HG02678 (cell line): ENCODE measurements around the gene MCM6.
A peak's percentile ranks its signal among the peaks of the same experiment; 100 is the strongest.
"Not testable (repeated sequence)": the region's sequence is repeated elsewhere in the genome, so short reads cannot be mapped to it uniquely, and the experiment has no call there.

ENCODE experiments used
- ATAC-seq: cut with Tn5 transposase; IDR thresholded peaks from one replicate; pipeline ENCODE4 v1.9.1; 2021; ENCODE audit warnings: mild to moderate bottlenecking, moderate library complexity; ENCODE audit not compliant: unreplicated experiment

Gene MCM6

GRCh38 chr2:135825131-135825530 is 51.1 kb downstream of the MCM6 start:
- ATAC-seq = no peak

- ATAC-seq = no peak
These were observed 53.4 kb downstream of the MCM6 start for GRCh38 chr2:135822855-135823254.

- no peak for ATAC-seq
These were observed 55.1 kb downstream of the MCM6 start for GRCh38 chr2:135821190-135821589.

- peak; percentile 90 for ATAC-seq
These were observed 56.1 kb downstream of the MCM6 start for GRCh38 chr2:135820003-135820618.

GRCh38 chr2:135818937-135819610 is 57.2 kb downstream of the MCM6 start:
- ATAC-seq = no peak

GRCh38 chr2:135817951-135818350 is 58.3 kb downstream of the MCM6 start:
- ATAC-seq = no peak

- ATAC-seq = no peak
These were observed 58.8 kb downstream of the MCM6 start for GRCh38 chr2:135817466-135817865.

GRCh38 chr2:135815269-135815668 is 61.0 kb downstream of the MCM6 start:
- ATAC-seq = no peak

GRCh38 chr2:135812907-135813511 is 63.2 kb downstream of the MCM6 start:
- ATAC-seq = no peak

GRCh38 chr2:135807874-135808273 is 68.4 kb downstream of the MCM6 start:
- not testable (repeated sequence) for ATAC-seq

GRCh38 chr2:135803278-135803677 is 73.0 kb downstream of the MCM6 start:
- ATAC-seq = no peak

- ATAC-seq = no peak
These were observed 73.9 kb downstream of the MCM6 start for GRCh38 chr2:135802350-135802749.

GRCh38 chr2:135800513-135801460 is 75.5 kb downstream of the MCM6 start:
- ATAC-seq = no peak

- ATAC-seq = no peak
These were observed 76.5 kb downstream of the MCM6 start for GRCh38 chr2:135799738-135800137.

- ATAC-seq = no peak
These were observed 77.5 kb downstream of the MCM6 start for GRCh38 chr2:135798762-135799161.

GRCh38 chr2:135798275-135798705 is 78.0 kb downstream of the MCM6 start:
- ATAC-seq = no peak

GRCh38 chr2:135797497-135798274 is 78.6 kb downstream of the MCM6 start:
- peak; percentile 73 for ATAC-seq

GRCh38 chr2:135796606-135797005 is 79.6 kb downstream of the MCM6 start:
- no peak for ATAC-seq

GRCh38 chr2:135795641-135796040 is 80.6 kb downstream of the MCM6 start:
- ATAC-seq = not testable (repeated sequence)

- no peak for ATAC-seq
These were observed 83.7 kb downstream of the MCM6 start for GRCh38 chr2:135792401-135793150.
